H1 (cell line): ENCODE measurements around the gene ZDHHC9. TPM values are rescaled to one million over a fixed set of nuclear protein-coding genes. Genes with fewer than 3 reads are reported as not detected.

Experiments
- CTCF ChIA-PET: fragments of 300-600 bp; sonication (Branson Sonifier 250); formaldehyde crosslinking; loops from one replicate; lab custom pipeline; 2021; ENCODE audit not compliant: partially characterized antibody; lab: Charles Lee
- POLR2A ChIA-PET: fragments of 300-600 bp; sonication (Branson Sonifier 250); formaldehyde crosslinking; loops from one replicate; lab custom pipeline; 2021; ENCODE audit warnings: inconsistent platforms; ENCODE audit not compliant: partially characterized antibody; lab: Charles Lee
- DNase-seq, 2 experiments: peaks; one replicate each; pipeline versions ENCODE4 v3.0.0 to v3.0.0-alpha.2; 2010 to 2022; ENCODE audit warnings: low spot score in 2 of 2, low read depth in 1 of 2, mixed read lengths in 1 of 2
- FAIRE-seq: peaks from 2 replicates; lab custom pipeline; 2011; peaks lifted over from hg19 to GRCh38; lab: Jason Lieb, UNC
- H2AFZ ChIP-seq: 2 replicates; pipeline ENCODE4 v1.8.1; 2012; ENCODE audit warnings: low read length, inconsistent platforms
- H2AK5ac ChIP-seq: 2 replicates; pipeline ENCODE4 v1.6.1; 2013; ENCODE audit warnings: low read depth, low read length
- H2BK120ac ChIP-seq: replicated peaks from 2 replicates; pipeline ENCODE3; 2013; ENCODE audit warnings: low read depth, low read length, inconsistent platforms
- H2BK12ac ChIP-seq: 2 replicates; pipeline ENCODE4 v1.6.1; 2013; ENCODE audit warnings: low read depth, low read length
- H2BK15ac ChIP-seq: 2 replicates; pipeline ENCODE4 v1.6.1; 2013; ENCODE audit warnings: low read length
- H2BK20ac ChIP-seq: 2 replicates; pipeline ENCODE4 v1.6.1; 2013; ENCODE audit warnings: low read length
- H2BK5ac ChIP-seq: 2 replicates; pipeline ENCODE4 v1.6.1; 2013; ENCODE audit warnings: low read depth, low read length
- H3K14ac ChIP-seq: 2 replicates; pipeline ENCODE4 v1.6.1; 2013; ENCODE audit warnings: inconsistent platforms; ENCODE audit not compliant: insufficient read length
- H3K18ac ChIP-seq: 2 replicates; pipeline ENCODE4 v1.6.1; 2013; ENCODE audit warnings: low read length; ENCODE audit errors: extremely low read depth
- H3K23ac ChIP-seq: 2 replicates; pipeline ENCODE4 v1.6.1; 2013; ENCODE audit warnings: inconsistent platforms; ENCODE audit not compliant: insufficient read length
- H3K23me2 ChIP-seq: 2 replicates; pipeline ENCODE4 v1.6.1; 2013; ENCODE audit warnings: low read depth, low read length
- H3K27ac ChIP-seq: 2 replicates; pipeline ENCODE4 v1.6.1; 2011; ENCODE audit warnings: low read depth, low read length, inconsistent platforms
- H3K27me3 ChIP-seq, 4 experiments: replicated peaks in 1 of 4; 1 replicate in 1 of 4; 2 replicates in 3 of 4; pipeline versions ENCODE4 v1.6.1 to v1.8.1; 2011 to 2013; ENCODE audit warnings: low read length in 3 of 4, mild to moderate bottlenecking in 3 of 4, inconsistent platforms in 2 of 4, mixed read lengths in 2 of 4, moderate library complexity in 1 of 4; ENCODE audit not compliant: control insufficient read depth in 3 of 4, insufficient read depth in 3 of 4; ENCODE audit errors: extremely low read depth in 1 of 4
- H3K36me3 ChIP-seq, 4 experiments: 2 replicates each; pipeline versions ENCODE4 v1.6.1 to v1.8.1; 2011 to 2013; ENCODE audit warnings: mild to moderate bottlenecking in 4 of 4, low read length in 3 of 4, moderate library complexity in 2 of 4, control low read depth in 1 of 4, inconsistent platforms in 1 of 4; ENCODE audit not compliant: insufficient read depth in 4 of 4, control insufficient read depth in 2 of 4
- H3K4ac ChIP-seq: replicated peaks from 2 replicates; pipeline ENCODE3; 2013; ENCODE audit warnings: low read length, low read depth, mixed read lengths, inconsistent platforms; ENCODE audit not compliant: insufficient read length
- H3K4me1 ChIP-seq, 4 experiments: replicated peaks in 1 of 4; 1 replicate in 1 of 4; 2 replicates in 3 of 4; pipeline versions ENCODE4 v1.6.1 to v1.8.1; 2011 to 2013; ENCODE audit warnings: low read length in 3 of 4, inconsistent platforms in 2 of 4, mixed read lengths in 1 of 4; ENCODE audit not compliant: insufficient read depth in 4 of 4, control insufficient read depth in 3 of 4
- H3K4me2 ChIP-seq, 2 experiments: 2 replicates each; pipeline versions ENCODE4 v1.6.1 to v1.8.1; 2011 to 2013; ENCODE audit warnings: low read depth in 2 of 2, low read length in 2 of 2, control low read depth in 1 of 2, inconsistent platforms in 1 of 2, mild to moderate bottlenecking in 1 of 2; ENCODE audit not compliant: insufficient read depth in 1 of 2
- H3K4me3 ChIP-seq, 4 experiments: fragments of 200-600, 300-600 bp in 1 of 4; sonication (generic), shearing (Covaris generic), sonication (Bioruptor Twin) in 1 of 4; 2 replicates each; pipeline versions ENCODE4 v1.5.1 to v1.8.1; 2011 to 2016; ENCODE audit warnings: low read length in 4 of 4, low read depth in 3 of 4, control low read depth in 2 of 4, inconsistent platforms in 2 of 4, mild to moderate bottlenecking in 2 of 4, mixed read lengths in 1 of 4, moderate library complexity in 1 of 4; ENCODE audit not compliant: insufficient read depth in 2 of 4; ENCODE audit errors: extremely low read depth in 1 of 4
- H3K56ac ChIP-seq: replicated peaks from 2 replicates; pipeline ENCODE3; 2013; ENCODE audit warnings: low read depth, mild to moderate bottlenecking, mixed read lengths, low read length, inconsistent platforms; ENCODE audit not compliant: insufficient read length
- H3K79me1 ChIP-seq: 2 replicates; pipeline ENCODE4 v1.6.1; 2013; ENCODE audit warnings: low read depth, low read length, control low read depth
- H3K79me2 ChIP-seq, 2 experiments: 2 replicates each; pipeline versions ENCODE4 v1.6.1 to v1.8.1; 2012 to 2013; ENCODE audit warnings: low read length in 2 of 2, mild to moderate bottlenecking in 2 of 2, inconsistent platforms in 1 of 2; ENCODE audit not compliant: insufficient read depth in 2 of 2, control insufficient read depth in 1 of 2
- H3K9ac ChIP-seq, 4 experiments: replicated peaks in 1 of 4; 1 replicate in 1 of 4; 2 replicates in 3 of 4; pipeline versions ENCODE4 v1.6.1 to v1.8.1; 2011 to 2013; ENCODE audit warnings: low read depth in 3 of 4, low read length in 3 of 4, control low read depth in 2 of 4, mild to moderate bottlenecking in 2 of 4, moderate library complexity in 2 of 4, inconsistent platforms in 1 of 4; ENCODE audit errors: extremely low read depth in 1 of 4
- H3K9me3 ChIP-seq, 2 experiments: 2 replicates each; pipeline versions ENCODE4 v1.6.1 to v1.8.1; 2012 to 2013; ENCODE audit warnings: mild to moderate bottlenecking in 2 of 2, moderate library complexity in 2 of 2, control low read depth in 1 of 2, inconsistent platforms in 1 of 2, low read depth in 1 of 2, low read length in 1 of 2, mixed read lengths in 1 of 2; ENCODE audit not compliant: insufficient read depth in 2 of 2
- H4K20me1 ChIP-seq, 2 experiments: replicated peaks in 1 of 2; 2 replicates each; pipeline versions ENCODE3 to v1.8.1; 2011 to 2013; ENCODE audit warnings: inconsistent platforms in 2 of 2, low read length in 2 of 2, mild to moderate bottlenecking in 1 of 2; ENCODE audit not compliant: insufficient read depth in 2 of 2, control insufficient read depth in 1 of 2
- H4K5ac ChIP-seq: 2 replicates; pipeline ENCODE4 v1.6.1; 2013; ENCODE audit warnings: low read length, low read depth, mixed read lengths, inconsistent platforms; ENCODE audit not compliant: insufficient read length
- H4K8ac ChIP-seq: 2 replicates; pipeline ENCODE4 v1.8.0; 2013; ENCODE audit warnings: mild to moderate bottlenecking, moderate library complexity, low read length, inconsistent platforms; ENCODE audit not compliant: insufficient read depth; ENCODE audit errors: extremely low read depth
- H4K91ac ChIP-seq: replicated peaks from 2 replicates; pipeline ENCODE3; 2013; ENCODE audit warnings: low read length, mixed read lengths, inconsistent platforms; ENCODE audit not compliant: insufficient read length
- CHD2 ChIP-seq: IDR thresholded peaks from 2 replicates; pipeline ENCODE4 v1.6.1; 2012; ENCODE audit warnings: low read length, improper control_type of control experiment
- CREB1 ChIP-seq: IDR thresholded peaks from 2 replicates; pipeline ENCODE4 v1.6.1; 2012; ENCODE audit warnings: inconsistent platforms
- KDM1A ChIP-seq: fragments of 200-600, 300-600 bp; sonication (generic); IDR thresholded peaks from 2 replicates; pipeline ENCODE4 v1.7.1; 2016; ENCODE audit warnings: mild to moderate bottlenecking, low read length, borderline replicate concordance
- MAFK ChIP-seq: IDR thresholded peaks from 2 replicates; pipeline ENCODE4 v1.6.1; 2012; ENCODE audit warnings: low read depth, mild to moderate bottlenecking, improper control_type of control experiment, low read length
- RAD21 ChIP-seq, 2 experiments: IDR thresholded peaks in 1 of 2; conservative IDR thresholded peaks in 1 of 2; 2 replicates each; pipeline ENCODE4 v1.6.1; 2011; ENCODE audit warnings: low read depth in 2 of 2, low read length in 2 of 2, improper control_type of control experiment in 1 of 2, inconsistent platforms in 1 of 2, mild to moderate bottlenecking in 1 of 2, moderate library complexity in 1 of 2
- RFX5 ChIP-seq: IDR thresholded peaks from 2 replicates; pipeline ENCODE4 v1.6.1; 2011; ENCODE audit warnings: low read depth, low read length, improper control_type of control experiment, borderline replicate concordance
- SAP30 ChIP-seq: fragments of 300-600 bp; sonication (generic); IDR thresholded peaks from 2 replicates; pipeline ENCODE4 v1.7.1; 2012; ENCODE audit warnings: low read length, moderate library complexity, mild to moderate bottlenecking, inconsistent platforms; ENCODE audit not compliant: insufficient read depth, insufficient replicate concordance
- SIRT6 ChIP-seq: IDR thresholded peaks from one replicate; pipeline ENCODE4 v1.7.1; 2012; ENCODE audit warnings: low read length, inconsistent platforms
- SP1 ChIP-seq: IDR thresholded peaks from 2 replicates; pipeline ENCODE4 v1.6.1; 2011; ENCODE audit warnings: low read depth, low read length
- SP2 ChIP-seq: IDR thresholded peaks from 2 replicates; pipeline ENCODE4 v1.6.1; 2012; ENCODE audit warnings: mild to moderate bottlenecking, low read length, inconsistent platforms
- TBP ChIP-seq: IDR thresholded peaks from 2 replicates; pipeline ENCODE4 v1.6.1; 2011; ENCODE audit warnings: low read depth, low read length, improper control_type of control experiment
- WGBS, 2 experiments: shearing (Covaris generic) in 1 of 2; methylation state at CpG; one replicate each; pipeline versions ENCODE4 v1.1.6 to v1.1.7; 2013 to 2015; ENCODE audit warnings: low lambda C conversion rate in 2 of 2, mixed read lengths in 2 of 2, inconsistent platforms in 1 of 2, low coverage in 1 of 2, missing lambda C conversion rate in 1 of 2; ENCODE audit not compliant: insufficient replicate concordance in 2 of 2, insufficient coverage in 1 of 2, insufficient read length in 1 of 2; ENCODE audit errors: extremely low coverage in 1 of 2, missing lambda C conversion rate in 1 of 2; 5-methylcytosine and 5-hydroxymethylcytosine counted together
- polyA plus RNA-seq, 7 experiments: library from polyadenylated mRNA; depleted of rRNA in 3 of 7; stranded (reverse) in 5 of 7; unstranded in 2 of 7; fragments of >200 nt in 5 of 7; fragments of 200-250 nt in 2 of 7; gene quantifications; 1 replicate in 5 of 7; 2 replicates in 1 of 7; 4 replicates in 1 of 7; pipeline versions ENCODE4 v1.2.1 to v1.2.3, GENCODE V29; 2011 to 2013; ENCODE audit warnings: missing spikeins in 2 of 7, mixed read lengths in 2 of 7
- total RNA-seq: library from RNA; stranded (reverse); fragmentation: NEBNext Ultra II Directional; extraction: Animal tissue kit (Norgen Biotek cat#: 25700); gene quantifications from 2 replicates; pipeline ENCODE4 v1.2.1, GENCODE V29; 2021

Gene ZDHHC9
- total and polyA plus RNA-seq, 2 of the 8 experiments (the other 6 are each of a cell fraction or from before 2014, with no cell fraction given) = 18.1 to 28.3 TPM

- Histone ChIP-seq H2BK15ac (no peak overlapping the region), H3K9me3 (no peaks in the 10 kb centered on the region), H3K23ac (no peak overlapping the region), H3K18ac (no peak overlapping the region), H3K27me3 (no peaks in the 10 kb centered on the region), H3K79me2 (no peaks in the 10 kb centered on the region), H3K4me3 (no peak overlapping the region), H2BK120ac (no peak overlapping the region), H2AK5ac (no peak overlapping the region), H3K9ac (no peak overlapping the region), H4K8ac (no peak overlapping the region), H3K4me2 (no peak overlapping the region), H3K79me1 (no peaks in the 10 kb centered on the region), H4K5ac (no peak overlapping the region), H4K20me1 (no peaks in the 10 kb centered on the region), H2AFZ (no peak overlapping the region), H3K27ac (no peak overlapping the region), H3K4ac (no peak overlapping the region), H4K91ac (no peak overlapping the region), H3K36me3 (no peaks in the 10 kb centered on the region), H2BK5ac (no peak overlapping the region), H3K56ac (no peak overlapping the region), H2BK20ac (no peak overlapping the region), H3K23me2 (no peaks in the 10 kb centered on the region), H2BK12ac (no peak overlapping the region), H3K14ac (no peak overlapping the region), H3K4me1 (peaks cover 0 to 2% (median 0%) of the 10 kb centered on the region in 4 experiments; a peak in 3 of 7 replicates)
- ChIA-PET CTCF (interaction anchor here (0.6 to 4.4 kb wide), 5 partner anchors 10 to 136 kb away, joined by 3 to 24 read pairs (median 4); no protein-coding TSS in a partner anchor), POLR2A (interaction anchor here (1.0 kb wide), 1 partner anchor 24 kb away, joined by 3 read pairs; no protein-coding TSS in a partner anchor)
- DNase-seq = no peak
- 69% methylated on average over 2 of the region's 4 CpGs; no CpG with 5 or more reads in 1 of the 2 experiments for WGBS, 2 experiments
- FAIRE-seq = no peak
- TF ChIP-seq SP1 (no peak), CHD2 (no peak), SP2 (no peak), MAFK (no peak), SAP30 (no peak), CREB1 (no peak), RFX5 (no peak), SIRT6 (no peak), TBP (no peak), RAD21 (IDR thresholded peaks at IDR 0.05 in 1 of 2, conservative IDR thresholded peaks at IDR 0.05 in 1 of 2; ENCODE audit: low read depth in 2 of 2, low read length in 2 of 2) (no peak), KDM1A (no peak)
Observed at GRCh38 chrX:129773649-129774458, 69.8 kb downstream of the ZDHHC9 start.
